Measurements from ENCODE around the gene FSD2. TPM values are rescaled to one million over a fixed set of nuclear protein-coding genes. Genes with fewer than 3 reads are reported as not detected.

Gene FSD2
- total and polyA plus RNA-seq, 2 experiments from 2014 or later = 0.18 TPM; not detected in 1

- TF ChIP-seq CTCF (conservative IDR thresholded peaks at IDR 0.05; ENCODE audit: low read depth in 2 of 2) = no peak
- no peak for TF ChIP-seq ETS1 (IDR thresholded peaks at IDR 0.05)
- no peak for TF ChIP-seq POLR2AphosphoS5 (IDR thresholded peaks at IDR 0.05; ENCODE audit: low read depth)
These were observed 63.7 kb downstream of the FSD2 start (continued) for GRCh38 chr15:82742134-82742533.

- no peaks in the 10 kb centered on the region for H3K4me1 ChIP-seq (ENCODE audit: insufficient read depth)
- no peaks in the 10 kb centered on the region for H3K36me3 ChIP-seq (ENCODE audit: insufficient read depth)
- H3K79me2 ChIP-seq (replicated peaks; ENCODE audit: insufficient read depth) = no peaks in the 10 kb centered on the region
- Mint-ChIP-seq H3K27me3 (ENCODE audit: insufficient read depth, low read depth, poor library complexity) (no peaks in the 10 kb centered on the region), H3K9me3 (no peaks in the 10 kb centered on the region), H3K27ac (no peak overlapping the region), H3K4me3 (no peak overlapping the region), H3K4me1 (no peaks in the 10 kb centered on the region; the same call in 2 of the 3 replicates), H3K36me3 (ENCODE audit: low read depth) (no peaks in the 10 kb centered on the region)
- H2AFZ ChIP-seq = no peak overlapping the region
- TF ChIP-seq ETS1 (IDR thresholded peaks at IDR 0.05) (no peak), EZH2phosphoT487 (IDR thresholded peaks at IDR 0.05; ENCODE audit: unreplicated experiment) (no peak), ZNF331 (CRISPR knock-in tag; IDR thresholded peaks at IDR 0.05; ENCODE audit: low read depth) (no peak), POLR2AphosphoS5 (IDR thresholded peaks at IDR 0.05; ENCODE audit: low read depth) (no peak), EZH2 (IDR thresholded peaks at IDR 0.05; ENCODE audit: low read depth, unreplicated experiment) (no peak), REST (IDR thresholded peaks at IDR 0.05; ENCODE audit: unreplicated experiment) (no peak), ZNF114 (CRISPR knock-in tag; IDR thresholded peaks at IDR 0.05) (no peak), ZNF462 (CRISPR knock-in tag; IDR thresholded peaks at IDR 0.05) (no peak)
- no peak overlapping the region for H3K27ac ChIP-seq (ENCODE audit: low read depth)
- H3K4me3 ChIP-seq = no peak overlapping the region
- DNase-seq (ENCODE audit: low spot score) = no peak
- ATAC-seq = no peak
- H4K20me1 ChIP-seq (replicated peaks; ENCODE audit: insufficient read depth) = no peaks in the 10 kb centered on the region
- no peaks in the 10 kb centered on the region for H3K9me2 ChIP-seq (ENCODE audit: insufficient read depth)
- H3K4me2 ChIP-seq = no peak overlapping the region
- no peaks in the 10 kb centered on the region for H3F3A ChIP-seq (replicated peaks; ENCODE audit: low read depth)
- H3K27me3 ChIP-seq (ENCODE audit: insufficient read depth) = no peaks in the 10 kb centered on the region
These were observed 66.8 kb downstream of the FSD2 start for GRCh38 chr15:82739086-82739485.

Measured in GM23338 (cell line).